Esophagus muscularis mucosa (tissue), 4 donors: ENCODE measurements around the gene FAP.

Source experiments
- EP300 ChIP-seq: sonication (generic); formaldehyde crosslinking; IDR thresholded peaks from one replicate; pipeline ENCODE4 v1.6.1; 2017; ENCODE audit warnings: antibody characterized with exemption
- POLR2A ChIP-seq: fragments of 450-650 bp; IDR thresholded peaks from one replicate; pipeline ENCODE4 v1.6.1; 2017; ENCODE audit warnings: antibody characterized with exemption, moderate library complexity, mild to moderate bottlenecking, low read depth
- POLR2AphosphoS5 ChIP-seq, 2 donors: sonication (generic); formaldehyde crosslinking; IDR thresholded peaks; one replicate each; pipeline ENCODE4 v1.6.1; 2017; ENCODE audit warnings: antibody characterized with exemption in 2 of 2
- TF ChIP-seq, protein P1 (sequence below), 3 experiments: fragments of 200-600 bp in 2 of 3; fragments of 450-650 bp in 1 of 3; sonication (generic) in 2 of 3; IDR thresholded peaks; one replicate each; pipeline ENCODE4 v1.5.1; 2017 to 2019; ENCODE audit warnings: antibody characterized with exemption in 3 of 3, mild to moderate bottlenecking in 2 of 3, moderate library complexity in 1 of 3

DNA sequence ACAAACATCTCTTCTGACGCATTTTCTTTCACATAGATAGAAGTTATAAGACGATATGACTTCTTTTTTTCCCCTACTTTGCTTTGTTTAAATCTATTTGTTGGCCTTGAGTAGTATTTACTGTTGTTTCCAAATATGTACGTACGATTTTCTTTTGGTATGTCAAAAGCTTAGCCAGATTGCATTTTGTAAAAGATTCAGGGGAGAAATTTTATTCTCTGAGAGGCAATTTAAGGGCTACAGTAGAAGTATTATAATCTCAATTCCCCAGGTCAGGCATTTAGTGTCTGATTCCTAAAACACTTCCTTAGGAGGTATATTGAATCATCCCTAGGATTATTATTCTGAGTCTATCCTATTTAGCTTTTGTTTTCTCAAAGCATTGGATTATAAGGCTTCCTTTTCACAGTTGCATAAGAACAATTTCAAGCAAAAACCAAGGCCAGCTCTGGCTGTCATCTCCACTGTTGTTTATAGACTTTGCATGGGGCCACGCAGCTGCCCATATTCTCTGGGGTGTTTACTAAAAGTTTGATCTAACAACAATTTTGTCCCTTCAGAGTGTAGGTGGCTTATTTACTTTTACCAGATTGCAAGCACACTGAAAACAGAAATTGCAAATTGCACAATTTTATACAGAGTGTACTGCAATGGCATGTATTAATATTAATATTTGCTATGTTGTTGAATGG, 57.6 kb downstream of the FAP start:
- TF ChIP-seq, protein P1, sequence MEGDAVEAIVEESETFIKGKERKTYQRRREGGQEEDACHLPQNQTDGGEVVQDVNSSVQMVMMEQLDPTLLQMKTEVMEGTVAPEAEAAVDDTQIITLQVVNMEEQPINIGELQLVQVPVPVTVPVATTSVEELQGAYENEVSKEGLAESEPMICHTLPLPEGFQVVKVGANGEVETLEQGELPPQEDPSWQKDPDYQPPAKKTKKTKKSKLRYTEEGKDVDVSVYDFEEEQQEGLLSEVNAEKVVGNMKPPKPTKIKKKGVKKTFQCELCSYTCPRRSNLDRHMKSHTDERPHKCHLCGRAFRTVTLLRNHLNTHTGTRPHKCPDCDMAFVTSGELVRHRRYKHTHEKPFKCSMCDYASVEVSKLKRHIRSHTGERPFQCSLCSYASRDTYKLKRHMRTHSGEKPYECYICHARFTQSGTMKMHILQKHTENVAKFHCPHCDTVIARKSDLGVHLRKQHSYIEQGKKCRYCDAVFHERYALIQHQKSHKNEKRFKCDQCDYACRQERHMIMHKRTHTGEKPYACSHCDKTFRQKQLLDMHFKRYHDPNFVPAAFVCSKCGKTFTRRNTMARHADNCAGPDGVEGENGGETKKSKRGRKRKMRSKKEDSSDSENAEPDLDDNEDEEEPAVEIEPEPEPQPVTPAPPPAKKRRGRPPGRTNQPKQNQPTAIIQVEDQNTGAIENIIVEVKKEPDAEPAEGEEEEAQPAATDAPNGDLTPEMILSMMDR (IDR thresholded peaks at IDR 0.05): no peak
- TF ChIP-seq EP300 (no peak), POLR2A (no peak), POLR2AphosphoS5 (IDR thresholded peaks at IDR 0.05) (no peak)
